HCT116 (cell line): ENCODE results near the gene MAP3K9. TPM values are rescaled to one million over a fixed set of nuclear protein-coding genes. Genes with fewer than 3 reads are reported as not detected.

Source experiments
- ATAC-seq: fragments of 200-7000 bp; cut with Tn5 transposase; 2 replicates; pipeline ENCODE4 v1.9.1; 2020; ENCODE audit warnings: mild to moderate bottlenecking, moderate library complexity
- BruUV-seq: library from RNA; stranded (reverse); fragments of 400-500 nt; replicated peaks from 2 replicates; lab custom pipeline; 2021; lab: Mats Ljungman, UMichigan
- CTCF ChIA-PET: fragments of 300-600 bp; sonication (Branson Sonifier 250); formaldehyde crosslinking; loops from one replicate; lab custom pipeline; 2021; ENCODE audit warnings: antibody characterized with exemption; lab: Charles Lee
- POLR2A ChIA-PET: fragments of 300-600, 350-600 bp; sonication (Branson Sonifier 250); formaldehyde crosslinking; loops from one replicate; lab custom pipeline; 2021; ENCODE audit warnings: antibody characterized with exemption; lab: Charles Lee
- RAD21 ChIA-PET, 2 experiments: fragments of 300-600 bp; sonication (Branson Sonifier 250); formaldehyde crosslinking; loops; one replicate each; lab custom pipeline; 2023; ENCODE audit warnings: low total read pairs in 2 of 2; ENCODE audit not compliant: uncharacterized antibody in 2 of 2, unreplicated experiment in 2 of 2, low non-redundant PET in 1 of 2; lab: Charles Lee
- DNase-seq: peaks from one replicate; pipeline ENCODE4 v3.0.0-alpha.2; 2010; ENCODE audit warnings: low read depth, low spot score
- H2AFZ ChIP-seq: fragments of 200-600 bp; shearing (Covaris generic), sonication (generic); 2 replicates; pipeline ENCODE4 v1.6.1; 2017; ENCODE audit warnings: low read depth, mixed run types, mixed read lengths, antibody characterized with exemption, low read length; ENCODE audit not compliant: poor library complexity, severe bottlenecking
- H3K27ac ChIP-seq: 2 replicates; pipeline ENCODE4 v1.5.1; 2012; ENCODE audit warnings: low read depth, low read length
- H3K27me3 ChIP-seq: fragments of 200-600 bp; sonication (generic); 2 replicates; pipeline ENCODE4 v1.6.1; 2016; ENCODE audit warnings: mixed run types, low read length, mixed read lengths; ENCODE audit not compliant: insufficient read depth
- H3K36me3 ChIP-seq, 2 experiments: fragments of 200-500 bp in 1 of 2; fragments of 200-600 bp in 1 of 2; sonication (Bioruptor generic) in 1 of 2; sonication (generic) in 1 of 2; 2 replicates each; pipeline versions ENCODE4 v1.5.1 to v1.6.1; 2014 to 2016; ENCODE audit warnings: low read length in 2 of 2, inconsistent platforms in 1 of 2, mixed read lengths in 1 of 2, mixed run types in 1 of 2; ENCODE audit not compliant: insufficient read depth in 2 of 2, control insufficient read depth in 1 of 2
- H3K4me1 ChIP-seq, 2 experiments: fragments of 200-600 bp in 1 of 2; sonication (generic) in 1 of 2; 2 replicates each; pipeline versions ENCODE4 v1.5.1 to v1.6.1; 2012 to 2017; ENCODE audit warnings: low read length in 2 of 2, inconsistent platforms in 1 of 2, mild to moderate bottlenecking in 1 of 2, mixed read lengths in 1 of 2, mixed run types in 1 of 2, moderate library complexity in 1 of 2; ENCODE audit not compliant: insufficient read depth in 2 of 2, control insufficient read depth in 1 of 2
- H3K4me2 ChIP-seq: fragments of 200-600 bp; sonication (generic); 2 replicates; pipeline ENCODE4 v1.6.1; 2017; ENCODE audit warnings: mixed run types, low read length, mixed read lengths
- H3K4me3 ChIP-seq, 2 experiments: fragments of 200-600 bp in 1 of 2; sonication (generic) in 1 of 2; replicated peaks in 1 of 2; 2 replicates each; pipeline ENCODE4 v1.5.1; 2011 to 2016; ENCODE audit warnings: low read length in 2 of 2, control low read depth in 1 of 2, low read depth in 1 of 2, mild to moderate bottlenecking in 1 of 2, mixed read lengths in 1 of 2, mixed run types in 1 of 2
- H3K79me2 ChIP-seq: fragments of 200-600 bp; sonication (generic); 2 replicates; pipeline ENCODE4 v1.6.1; 2017; ENCODE audit warnings: mild to moderate bottlenecking, mixed run types, low read length, moderate library complexity, mixed read lengths; ENCODE audit not compliant: insufficient read depth
- H3K9ac ChIP-seq: fragments of 200-600 bp; sonication (generic); 2 replicates; pipeline ENCODE4 v1.6.1; 2016; ENCODE audit warnings: low read length, mixed read lengths
- H3K9me2 ChIP-seq: fragments of 200-600 bp; sonication (generic), shearing (Covaris generic); 2 replicates; pipeline ENCODE4 v1.6.1; 2017; ENCODE audit warnings: mixed run types, mild to moderate bottlenecking, moderate library complexity; ENCODE audit not compliant: insufficient read depth
- H3K9me3 ChIP-seq, 2 experiments: fragments of 200-500 bp in 1 of 2; fragments of 200-600 bp in 1 of 2; sonication (Bioruptor generic) in 1 of 2; sonication (generic) in 1 of 2; 2 replicates each; pipeline ENCODE4 v1.6.1; 2014 to 2017; ENCODE audit warnings: low read length in 2 of 2, mixed read lengths in 2 of 2, inconsistent platforms in 1 of 2, low read depth in 1 of 2, mild to moderate bottlenecking in 1 of 2, mixed run types in 1 of 2, moderate library complexity in 1 of 2; ENCODE audit not compliant: control insufficient read depth in 1 of 2, insufficient read depth in 1 of 2
- H4K20me1 ChIP-seq: fragments of 200-600 bp; sonication (generic), shearing (Covaris generic); 2 replicates; pipeline ENCODE4 v1.6.1; 2017; ENCODE audit warnings: mixed run types, mild to moderate bottlenecking, moderate library complexity; ENCODE audit not compliant: insufficient read depth
- CBX3 ChIP-seq: IDR thresholded peaks from 2 replicates; pipeline ENCODE4 v1.6.1; 2012; ENCODE audit warnings: low read depth
- CEBPB ChIP-seq: IDR thresholded peaks from 2 replicates; pipeline ENCODE4 v1.6.1; 2012; ENCODE audit warnings: low read depth
- CTCF ChIP-seq, 3 experiments: fragments of 200-600 bp in 1 of 3; sonication (generic) in 1 of 3; IDR thresholded peaks in 2 of 3; conservative IDR thresholded peaks in 1 of 3; 2 replicates each; pipeline ENCODE4 v1.5.1; 2012 to 2017; ENCODE audit warnings: low read depth in 2 of 3, low read length in 2 of 3, antibody characterized with exemption in 1 of 3, borderline replicate concordance in 1 of 3, control low read depth in 1 of 3, mild to moderate bottlenecking in 1 of 3, mixed read lengths in 1 of 3, mixed run types in 1 of 3, moderate library complexity in 1 of 3; ENCODE audit not compliant: insufficient read depth in 1 of 3
- EGR1 ChIP-seq: IDR thresholded peaks from 2 replicates; pipeline ENCODE4 v1.6.1; 2012; ENCODE audit warnings: low read depth
- EZH2phosphoT487 ChIP-seq: fragments of 200-600 bp; IDR thresholded peaks from 2 replicates; pipeline ENCODE4 v1.6.1; 2018; ENCODE audit warnings: antibody characterized with exemption, borderline replicate concordance
- FOSL1 ChIP-seq: IDR thresholded peaks from 2 replicates; pipeline ENCODE4 v1.6.1; 2012; ENCODE audit warnings: low read depth
- JUND ChIP-seq: IDR thresholded peaks from 2 replicates; pipeline ENCODE4 v1.6.1; 2012
- MAX ChIP-seq: IDR thresholded peaks from 2 replicates; pipeline ENCODE4 v1.6.1; 2012
- POLR2A ChIP-seq: IDR thresholded peaks from 2 replicates; pipeline ENCODE4 v1.7.0; 2011; ENCODE audit warnings: borderline replicate concordance; ENCODE audit not compliant: insufficient read depth, insufficient read length; ENCODE audit errors: extremely low read depth
- RAD21 ChIP-seq: IDR thresholded peaks from 2 replicates; pipeline ENCODE4 v1.6.1; 2012; ENCODE audit warnings: low read depth, mild to moderate bottlenecking
- REST ChIP-seq: IDR thresholded peaks from 2 replicates; pipeline ENCODE4 v1.6.1; 2012; ENCODE audit warnings: low read depth
- SP1 ChIP-seq: IDR thresholded peaks from 2 replicates; pipeline ENCODE4 v1.6.1; 2012; ENCODE audit warnings: low read depth
- SRF ChIP-seq: IDR thresholded peaks from 2 replicates; pipeline ENCODE4 v1.6.1; 2012; ENCODE audit warnings: low read depth
- TCF7L2 ChIP-seq: IDR thresholded peaks from 2 replicates; pipeline ENCODE4 v1.7.0; 2011; ENCODE audit warnings: borderline replicate concordance, inconsistent platforms; ENCODE audit not compliant: insufficient read depth, insufficient read length; ENCODE audit errors: extremely low read depth
- YY1 ChIP-seq: IDR thresholded peaks from 2 replicates; pipeline ENCODE4 v1.6.1; 2011; ENCODE audit warnings: low read length, low read depth, moderate library complexity, mild to moderate bottlenecking; ENCODE audit not compliant: insufficient replicate concordance; ENCODE audit errors: extremely low read depth
- ZFX ChIP-seq: fragments of 450-650 bp; IDR thresholded peaks from 2 replicates; pipeline ENCODE4 v1.6.1; 2017
- intact Hi-C: fragments of 100-400 bp; cut with micrococcal nuclease; formaldehyde crosslinking; loops from 2 replicates; pipeline ENCODE4 v1.10.0; 2022
- total RNA-seq: library from RNA; stranded (reverse); gene quantifications from one replicate; pipeline ENCODE4 v1.2.1, GENCODE V29; 2021; ENCODE audit not compliant: unreplicated experiment
- TF ChIP-seq, protein P1 (sequence below): IDR thresholded peaks from 2 replicates; pipeline ENCODE4 v1.6.1; 2012
- TF ChIP-seq, protein P2 (sequence below): IDR thresholded peaks from 2 replicates; pipeline ENCODE4 v1.6.1; 2011; ENCODE audit warnings: mild to moderate bottlenecking, low read length, moderate library complexity; ENCODE audit not compliant: insufficient replicate concordance; ENCODE audit errors: extremely low read depth

MAP3K9 gene
- total RNA-seq, 1 experiment from 2014 or later, result 11.7 TPM

DNA sequence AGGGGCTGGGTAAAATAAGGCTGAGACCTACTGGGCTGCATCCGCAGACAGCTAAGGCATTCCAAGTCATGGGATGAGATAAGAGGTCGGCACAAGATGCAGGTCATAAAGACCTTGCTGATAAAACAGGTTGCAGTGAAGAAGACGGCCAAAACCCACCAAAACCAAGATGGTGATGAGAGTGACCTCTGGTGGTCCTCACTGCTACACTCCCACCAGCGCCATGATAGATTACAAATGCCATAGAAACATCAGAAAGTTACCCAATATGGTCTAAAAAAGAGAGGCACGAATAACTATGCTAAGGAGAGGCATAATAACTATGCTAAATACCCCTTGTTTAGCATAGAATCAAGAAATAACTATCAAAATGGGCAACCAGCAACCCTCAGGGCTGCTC, 46.2 kb upstream of the MAP3K9 start:
- no peaks in the 10 kb centered on the region for H3K27me3 ChIP-seq

More for the DNA sequence above, 46.2 kb upstream of the MAP3K9 start:
- ATAC-seq (no peak), DNase-seq (no peak)
- H2AFZ ChIP-seq, result no peak overlapping the region
- H3K79me2 ChIP-seq, result no peaks in the 10 kb centered on the region
- CTCF ChIA-PET, result no interaction called here
- H3K36me3 ChIP-seq, result no peaks in the 10 kb centered on the region
- no peak overlapping the region for H3K4me2 ChIP-seq
- TF ChIP-seq FOSL1, result no peak
- no peak for TF ChIP-seq RAD21
- TF ChIP-seq CEBPB, result no peak
- TF ChIP-seq, protein P1, sequence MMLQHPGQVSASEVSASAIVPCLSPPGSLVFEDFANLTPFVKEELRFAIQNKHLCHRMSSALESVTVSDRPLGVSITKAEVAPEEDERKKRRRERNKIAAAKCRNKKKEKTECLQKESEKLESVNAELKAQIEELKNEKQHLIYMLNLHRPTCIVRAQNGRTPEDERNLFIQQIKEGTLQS, result no peak
- no peak for TF ChIP-seq CBX3
- no peak for TF ChIP-seq SRF
- no peak for TF ChIP-seq EZH2phosphoT487
- TF ChIP-seq, protein P2, sequence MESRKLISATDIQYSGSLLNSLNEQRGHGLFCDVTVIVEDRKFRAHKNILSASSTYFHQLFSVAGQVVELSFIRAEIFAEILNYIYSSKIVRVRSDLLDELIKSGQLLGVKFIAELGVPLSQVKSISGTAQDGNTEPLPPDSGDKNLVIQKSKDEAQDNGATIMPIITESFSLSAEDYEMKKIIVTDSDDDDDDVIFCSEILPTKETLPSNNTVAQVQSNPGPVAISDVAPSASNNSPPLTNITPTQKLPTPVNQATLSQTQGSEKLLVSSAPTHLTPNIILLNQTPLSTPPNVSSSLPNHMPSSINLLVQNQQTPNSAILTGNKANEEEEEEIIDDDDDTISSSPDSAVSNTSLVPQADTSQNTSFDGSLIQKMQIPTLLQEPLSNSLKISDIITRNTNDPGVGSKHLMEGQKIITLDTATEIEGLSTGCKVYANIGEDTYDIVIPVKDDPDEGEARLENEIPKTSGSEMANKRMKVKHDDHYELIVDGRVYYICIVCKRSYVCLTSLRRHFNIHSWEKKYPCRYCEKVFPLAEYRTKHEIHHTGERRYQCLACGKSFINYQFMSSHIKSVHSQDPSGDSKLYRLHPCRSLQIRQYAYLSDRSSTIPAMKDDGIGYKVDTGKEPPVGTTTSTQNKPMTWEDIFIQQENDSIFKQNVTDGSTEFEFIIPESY, result no peak
- TF ChIP-seq EGR1, result no peak
- TF ChIP-seq SP1, result no peak
- TF ChIP-seq MAX, result no peak
- no peak for TF ChIP-seq REST
- no peak for TF ChIP-seq TCF7L2
- TF ChIP-seq ZFX, result no peak
- TF ChIP-seq CTCF (IDR thresholded peaks at IDR 0.05 in 2 of 3, conservative IDR thresholded peaks at IDR 0.05 in 1 of 3; ENCODE audit: borderline replicate concordance in 1 of 3, insufficient read depth in 1 of 3, low read depth in 2 of 3, low read length in 2 of 3), result no peak
- no peak for TF ChIP-seq POLR2A
- no peak for TF ChIP-seq YY1
- no peak for TF ChIP-seq JUND
- no peaks in the 10 kb centered on the region for H4K20me1 ChIP-seq
- no peaks in the 10 kb centered on the region for H3K9me3 ChIP-seq
- BruUV-seq, result no TSS peak
- H3K27ac ChIP-seq, result no peak overlapping the region
- no peak overlapping the region for H3K9ac ChIP-seq
- H3K4me1 ChIP-seq, result 0 out of 4 replicates have a peak, but pooled peaks cover 0 to 4% of the 10 kb centered on the region in 2 experiments
- H3K4me3 ChIP-seq, result no peak overlapping the region
- intact Hi-C loops, result no loop called here
- POLR2A ChIA-PET, result no interaction called here
- H3K9me2 ChIP-seq, result no peaks in the 10 kb centered on the region
- RAD21 ChIA-PET, result no interaction called here
